Activated CD4-positive, alpha-beta T cell treated with anti-CD3 and anti-CD28 coated beads for 48 hours (primary cell): ENCODE measurements around the gene PRMT3.
"Not testable (repeated sequence)": the region's sequence is repeated elsewhere in the genome, so short reads cannot be mapped to it uniquely, and the experiment has no call there.

Source experiments
- DNase-seq: peaks from one replicate; pipeline ENCODE4 v3.0.0-alpha.2; 2020

PRMT3 gene

DNA sequence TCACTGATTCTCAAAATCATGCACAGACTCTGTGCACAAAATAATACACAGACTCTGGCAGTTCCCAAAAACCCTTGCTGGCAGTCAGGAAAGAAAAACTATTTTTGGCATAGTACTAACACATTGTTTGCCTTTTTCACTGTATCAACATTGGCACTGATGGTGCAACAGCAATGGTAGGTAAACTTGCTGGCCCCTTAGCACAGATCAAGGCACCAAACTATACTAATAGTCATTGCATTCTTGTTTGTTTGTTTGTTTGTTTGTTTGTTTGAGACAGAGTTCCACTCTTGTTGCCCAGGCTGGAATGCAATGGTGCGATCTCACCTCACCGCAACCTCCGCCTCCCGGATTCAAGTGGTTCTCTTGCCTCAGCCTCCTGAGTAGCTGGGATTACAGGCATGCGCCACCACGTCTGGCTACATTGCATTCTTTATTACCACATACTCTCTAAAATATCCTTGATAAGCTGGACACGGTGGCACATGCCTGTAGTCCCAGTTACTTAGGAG, 130.9 kb downstream of the PRMT3 start:
- no peak for DNase-seq

DNA sequence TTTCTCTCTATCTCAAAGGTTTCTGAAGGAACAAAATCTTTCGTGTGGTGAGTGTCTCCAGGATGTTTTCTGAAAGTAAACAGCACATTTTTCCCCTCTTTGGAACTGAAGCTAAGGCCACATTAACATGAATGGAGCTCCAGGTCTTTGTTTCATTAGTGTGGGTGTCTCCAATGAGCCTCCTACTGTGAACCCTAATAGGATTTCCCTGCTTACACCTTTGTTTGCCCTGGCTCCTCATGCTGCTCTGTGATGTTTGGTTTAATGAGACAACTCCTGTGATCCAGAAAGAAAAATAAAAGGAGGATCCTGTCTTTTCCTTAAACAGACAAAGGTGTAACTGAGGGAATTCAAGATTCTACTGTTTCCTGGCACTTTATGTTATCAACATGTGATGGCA, 135.0 kb downstream of the PRMT3 start:
- no peak for DNase-seq

DNA sequence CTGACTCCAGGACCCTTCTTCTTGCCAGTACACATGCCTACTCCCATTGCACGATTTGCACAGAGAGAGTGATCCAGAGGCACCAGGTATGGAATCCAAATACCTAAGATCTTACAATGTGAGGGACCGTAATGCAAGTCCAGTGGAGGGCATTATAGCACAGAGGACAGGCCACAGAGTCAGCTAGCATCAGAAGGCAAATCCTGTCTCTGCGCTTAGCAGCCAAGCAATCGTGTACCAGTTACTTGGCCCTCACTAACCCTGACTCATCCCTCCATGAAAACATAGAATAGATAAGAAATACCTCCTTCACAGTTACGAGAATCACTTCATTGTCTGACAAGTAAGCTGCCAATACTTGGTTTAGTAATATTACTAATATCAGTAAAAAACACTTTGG, 142.2 kb downstream of the PRMT3 start:
- no peak for DNase-seq

DNA sequence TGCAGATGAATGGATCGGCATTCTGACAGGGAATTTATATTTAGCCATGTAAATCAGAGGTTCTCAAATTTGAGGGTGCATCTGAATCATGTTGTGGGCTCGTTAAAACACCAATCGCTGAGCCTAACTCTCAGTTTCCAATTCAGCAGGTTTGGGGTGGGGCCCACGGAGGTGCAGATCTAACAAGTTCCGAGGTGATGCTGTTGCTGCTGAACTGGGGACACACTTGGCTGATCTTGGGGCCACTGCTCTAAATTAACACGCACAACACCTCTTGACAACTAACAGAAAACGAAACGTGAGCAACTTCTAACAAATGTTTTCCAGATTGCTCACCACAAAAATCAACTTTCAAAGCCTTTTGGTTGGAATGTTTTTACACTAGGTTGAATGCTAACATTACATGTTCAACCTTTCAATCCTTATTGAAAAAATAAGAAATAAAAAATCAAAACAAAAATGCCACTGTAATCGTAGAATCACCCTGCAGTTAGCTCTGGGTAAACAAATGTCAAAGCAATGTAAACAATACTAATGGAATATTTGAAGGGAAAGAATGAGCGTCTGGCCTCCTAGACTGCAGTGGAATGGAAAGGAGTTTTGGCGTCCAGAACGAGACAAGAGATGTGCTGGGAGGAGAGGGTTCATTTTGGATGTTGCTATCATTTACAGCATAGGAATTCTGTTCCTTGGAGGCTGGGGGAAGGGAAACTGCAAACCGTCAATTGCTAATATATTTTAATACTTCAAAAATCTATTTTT, 143.6 kb downstream of the PRMT3 start:
- no peak for DNase-seq

DNA sequence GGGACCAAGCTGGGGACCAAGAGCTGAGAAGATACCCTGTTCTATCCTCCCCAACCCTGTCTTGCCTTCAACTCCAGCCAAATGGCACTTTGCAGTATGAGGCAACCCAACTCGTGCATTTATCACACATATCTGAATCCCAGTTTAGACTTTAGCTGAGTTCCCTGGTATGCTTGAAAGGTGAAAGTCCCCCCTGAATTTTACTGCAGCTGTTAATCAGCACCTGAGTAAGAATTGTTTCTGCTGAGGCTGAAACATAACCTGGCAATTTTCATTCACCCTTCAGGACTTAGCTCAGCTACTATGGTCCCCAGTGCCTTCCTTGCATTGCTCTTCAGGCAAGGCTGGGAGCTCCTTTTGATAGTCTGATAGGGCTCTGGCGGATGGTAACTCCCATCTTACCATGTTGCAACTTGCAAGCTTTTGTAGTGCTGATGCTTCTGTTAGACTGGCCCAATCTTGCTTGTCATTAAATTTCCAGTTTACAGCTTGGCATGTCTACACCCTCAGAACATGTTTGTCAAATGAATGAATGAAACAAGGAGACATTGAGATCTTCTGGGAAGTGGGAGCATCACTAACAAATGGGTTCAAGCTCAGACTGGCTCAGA, 147.9 kb downstream of the PRMT3 start:
- DNase-seq, result no peak

DNA sequence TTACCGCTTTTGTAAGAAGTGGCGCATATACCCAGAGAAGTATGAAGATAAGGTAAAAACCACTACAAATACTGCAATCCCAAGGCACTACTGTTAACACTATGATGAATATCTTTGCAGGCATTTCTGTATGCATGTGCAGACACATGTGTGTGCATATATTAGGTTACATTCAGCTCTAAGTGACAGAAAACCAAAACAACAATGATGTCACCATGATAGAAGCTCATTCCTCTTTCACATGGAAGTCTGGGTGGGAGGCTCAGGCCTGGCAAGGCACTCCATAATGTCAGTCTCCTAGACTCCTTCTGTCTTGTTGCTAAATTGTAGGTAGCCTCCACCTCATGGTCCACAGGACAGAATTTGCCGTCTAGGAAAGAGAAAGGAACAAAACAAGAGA, 148.8 kb downstream of the PRMT3 start:
- no peak for DNase-seq

- no peak for DNase-seq
These were observed 149.3 kb downstream of the PRMT3 start for GRCh38 chr11:20536784-20537183.

GRCh38 chr11:20541503-20541902, 154.0 kb downstream of the PRMT3 start:
- no peak for DNase-seq

DNA sequence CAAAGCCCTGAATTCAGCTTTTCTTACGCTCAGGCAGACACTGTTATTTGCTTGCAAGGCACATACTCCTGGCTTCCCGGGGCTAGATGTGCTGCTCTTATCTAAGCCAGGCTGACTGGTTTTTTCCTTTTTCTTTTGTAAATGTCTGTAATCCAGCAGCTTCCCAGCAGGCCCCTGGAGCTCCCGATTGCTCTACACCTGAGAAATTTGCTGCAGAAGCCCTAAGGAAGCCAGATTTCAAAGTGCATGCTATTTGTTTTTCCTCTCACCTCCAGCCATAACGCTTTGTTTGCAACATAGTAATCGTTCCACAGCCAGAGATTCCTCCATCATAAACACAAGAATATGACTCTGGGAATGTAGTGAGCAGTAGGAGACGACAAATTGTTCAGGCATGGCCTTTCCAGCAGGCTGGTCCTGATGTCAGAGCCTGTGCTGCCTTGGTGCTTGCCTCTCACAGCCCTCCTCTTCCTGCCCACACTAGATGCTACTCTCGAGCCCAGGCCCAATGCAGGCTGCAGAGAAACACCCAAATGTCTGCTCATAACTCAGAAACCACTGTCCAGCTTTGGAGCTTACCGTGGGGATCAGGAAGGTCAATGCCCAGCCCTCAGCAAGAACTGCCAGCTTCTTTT, 157.2 kb downstream of the PRMT3 start:
- no peak for DNase-seq

- DNase-seq, result no peak
These were observed 159.9 kb downstream of the PRMT3 start for GRCh38 chr11:20547411-20547810.

- no peak for DNase-seq
These were observed 163.6 kb downstream of the PRMT3 start for GRCh38 chr11:20551096-20551495.

DNA sequence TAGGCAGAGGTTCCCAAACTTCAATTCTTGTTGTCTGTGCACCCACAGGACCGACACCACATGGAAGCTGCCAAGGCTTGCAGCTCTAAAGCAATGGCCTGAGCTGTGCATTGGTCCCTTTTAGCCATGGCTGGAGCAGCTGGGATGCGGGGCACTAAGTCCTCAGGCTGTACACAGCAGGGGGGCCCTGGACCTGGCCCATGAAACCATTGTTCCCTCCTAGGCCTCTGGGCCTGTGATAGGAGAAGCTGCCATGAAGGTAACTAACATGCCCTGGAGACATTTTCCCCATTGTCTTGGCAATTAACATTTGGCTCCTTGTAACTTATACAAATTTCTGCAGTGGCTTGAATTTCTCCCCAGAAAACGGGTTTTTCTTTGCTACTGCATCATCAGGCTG, 168.3 kb downstream of the PRMT3 start:
- no peak for DNase-seq

GRCh38 chr11:20556396-20556795, 168.9 kb downstream of the PRMT3 start:
- not testable (repeated sequence) for DNase-seq

GRCh38 chr11:20558741-20559140, 171.2 kb downstream of the PRMT3 start:
- DNase-seq, result no peak
